Activated B cell treated with CpG ODN at 0.5 μM for 24 hours (primary cell): ENCODE data around the gene INS. TPM values are rescaled to one million over a fixed set of nuclear protein-coding genes. Genes with fewer than 3 reads are reported as not detected.

Experiments used
- ATAC-seq: fragments of 200-7000 bp; cut with Tn5 transposase; one replicate; pipeline ENCODE4 v1.10.0; 2021; ENCODE audit warnings: low read depth, mild to moderate bottlenecking, moderate library complexity
- CTCF ChIA-PET: fragments of 350-600 bp; sonication (Branson Sonifier 250); formaldehyde crosslinking; loops from one replicate; lab custom pipeline; 2021; ENCODE audit warnings: antibody characterized with exemption; lab: Charles Lee
- POLR2A ChIA-PET: fragments of 350-600 bp; sonication (Branson Sonifier 250); formaldehyde crosslinking; loops from one replicate; lab custom pipeline; 2021; ENCODE audit warnings: antibody characterized with exemption; lab: Charles Lee
- DNase-seq: peaks from one replicate; pipeline ENCODE4 v3.0.0; 2022
- H3K27ac Mint-ChIP-seq: one replicate; pipeline ENCODE4 v1.8.0; 2020; ENCODE audit warnings: mixed read lengths
- H3K27me3 Mint-ChIP-seq: one replicate; pipeline ENCODE4 v1.8.0; 2021; ENCODE audit warnings: mixed read lengths
- H3K36me3 Mint-ChIP-seq: one replicate; pipeline ENCODE4 v1.8.0; 2021; ENCODE audit warnings: low read depth, mixed read lengths
- H3K4me1 Mint-ChIP-seq: one replicate; pipeline ENCODE4 v1.8.0; 2021; ENCODE audit warnings: mixed read lengths
- H3K4me3 Mint-ChIP-seq: one replicate; pipeline ENCODE4 v1.8.0; 2020; ENCODE audit warnings: mild to moderate bottlenecking, mixed read lengths
- H3K9me3 Mint-ChIP-seq: one replicate; pipeline ENCODE4 v1.8.0; 2020; ENCODE audit warnings: mixed read lengths
- intact Hi-C: fragments of 100-400 bp; cut with micrococcal nuclease; formaldehyde crosslinking; loops from one replicate; pipeline ENCODE4 v1.15.1; 2024
- total RNA-seq: library from RNA; stranded (reverse); gene quantifications from 2 replicates; pipeline ENCODE4 v1.2.3, GENCODE V29; 2022
- TF ChIP-seq, protein P1 (sequence below): fragments of 200-600 bp; IDR thresholded peaks from one replicate; pipeline ENCODE4 v1.8.0; 2022; ENCODE audit warnings: antibody characterized with exemption, mild to moderate bottlenecking

The INS gene
- total RNA-seq, 1 donor from 2014 or later: not detected

- peaks cover 40% of the 10 kb centered on the region for H3K27me3 Mint-ChIP-seq
- peaks cover 3% of the 10 kb centered on the region for H3K9me3 Mint-ChIP-seq
- no peaks in the 10 kb centered on the region for H3K36me3 Mint-ChIP-seq
- ChIA-PET CTCF (interaction anchor here (1.4 kb wide), 1 partner anchor 17 kb away, joined by 3 read pairs; no protein-coding TSS in a partner anchor), POLR2A (no interaction called here)
- TF ChIP-seq, protein P1, sequence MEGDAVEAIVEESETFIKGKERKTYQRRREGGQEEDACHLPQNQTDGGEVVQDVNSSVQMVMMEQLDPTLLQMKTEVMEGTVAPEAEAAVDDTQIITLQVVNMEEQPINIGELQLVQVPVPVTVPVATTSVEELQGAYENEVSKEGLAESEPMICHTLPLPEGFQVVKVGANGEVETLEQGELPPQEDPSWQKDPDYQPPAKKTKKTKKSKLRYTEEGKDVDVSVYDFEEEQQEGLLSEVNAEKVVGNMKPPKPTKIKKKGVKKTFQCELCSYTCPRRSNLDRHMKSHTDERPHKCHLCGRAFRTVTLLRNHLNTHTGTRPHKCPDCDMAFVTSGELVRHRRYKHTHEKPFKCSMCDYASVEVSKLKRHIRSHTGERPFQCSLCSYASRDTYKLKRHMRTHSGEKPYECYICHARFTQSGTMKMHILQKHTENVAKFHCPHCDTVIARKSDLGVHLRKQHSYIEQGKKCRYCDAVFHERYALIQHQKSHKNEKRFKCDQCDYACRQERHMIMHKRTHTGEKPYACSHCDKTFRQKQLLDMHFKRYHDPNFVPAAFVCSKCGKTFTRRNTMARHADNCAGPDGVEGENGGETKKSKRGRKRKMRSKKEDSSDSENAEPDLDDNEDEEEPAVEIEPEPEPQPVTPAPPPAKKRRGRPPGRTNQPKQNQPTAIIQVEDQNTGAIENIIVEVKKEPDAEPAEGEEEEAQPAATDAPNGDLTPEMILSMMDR: no peak
- H3K27ac Mint-ChIP-seq: no peak overlapping the region
- H3K4me1 Mint-ChIP-seq: peaks cover 10% of the 10 kb centered on the region
- no peak for ATAC-seq
- no peak for DNase-seq
- intact Hi-C loops: loop anchor here (5.0 kb wide), 1 partner anchor 43 kb away; no protein-coding TSS in a partner anchor
- H3K4me3 Mint-ChIP-seq: no peak overlapping the region
These were observed 25.9 kb downstream of the INS start for GRCh38 chr11:2135018-2135569.

DNA sequence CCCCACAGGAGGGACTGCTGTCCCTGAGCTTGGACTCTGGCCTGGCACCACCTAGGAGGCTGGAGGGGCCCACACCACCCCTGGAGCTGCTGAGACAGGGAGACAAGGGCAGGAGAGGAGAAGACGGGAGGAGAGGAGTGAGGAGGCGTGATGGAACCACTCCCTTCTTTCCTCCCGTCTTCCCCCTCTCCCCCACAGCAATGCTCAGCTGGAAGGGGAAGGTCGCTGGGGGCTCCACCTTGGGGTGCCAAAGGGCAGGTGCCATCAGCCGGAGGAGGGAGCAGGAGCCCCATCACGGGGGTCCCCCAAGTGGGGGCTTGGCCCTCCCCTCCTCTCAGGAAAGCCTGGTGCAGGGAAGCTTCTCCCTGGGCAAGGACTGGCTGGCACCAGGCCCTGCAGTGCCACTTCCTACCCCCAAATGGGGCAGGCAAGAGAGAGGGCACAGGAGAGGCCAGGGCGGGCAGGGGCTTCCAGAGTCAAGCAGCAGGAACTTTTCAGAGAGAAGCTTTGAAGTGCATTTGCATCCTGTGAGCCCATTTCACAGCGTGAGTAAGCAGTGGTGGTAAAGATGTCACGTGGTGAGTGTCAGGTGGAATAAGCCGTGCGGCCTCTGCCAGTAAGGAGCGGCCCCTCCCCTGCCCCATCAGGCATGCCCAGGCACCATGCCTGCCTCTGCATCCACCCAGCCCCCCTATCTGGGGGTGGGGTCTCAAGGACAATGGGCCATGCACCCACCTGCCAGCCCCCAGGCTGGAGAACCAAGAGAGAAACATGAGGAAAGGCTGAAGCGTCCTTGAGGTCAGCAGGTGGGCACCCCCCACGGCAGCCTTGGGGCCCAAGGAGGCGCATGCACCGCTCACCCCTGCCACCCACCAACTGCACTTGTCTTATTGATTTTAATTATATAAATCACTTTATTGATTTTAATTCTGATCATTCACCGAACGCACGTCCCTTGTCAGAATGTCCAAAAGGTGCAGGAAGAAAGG is 26.7 kb downstream of the INS start:
- H3K4me1 Mint-ChIP-seq: peaks cover 9% of the 10 kb centered on the region
- intact Hi-C loops: loop anchor here (5.0 kb wide), 1 partner anchor 42 kb away; no protein-coding TSS in a partner anchor
- H3K36me3 Mint-ChIP-seq: no peaks in the 10 kb centered on the region
- H3K27me3 Mint-ChIP-seq: peaks cover 42% of the 10 kb centered on the region
- TF ChIP-seq, protein P1: no peak
- H3K4me3 Mint-ChIP-seq: no peak overlapping the region
- ATAC-seq: no peak
- peaks cover 3% of the 10 kb centered on the region for H3K9me3 Mint-ChIP-seq
- H3K27ac Mint-ChIP-seq: no peak overlapping the region
- DNase-seq: no peak
- CTCF ChIA-PET: no interaction called here
- POLR2A ChIA-PET: no interaction called here

DNA sequence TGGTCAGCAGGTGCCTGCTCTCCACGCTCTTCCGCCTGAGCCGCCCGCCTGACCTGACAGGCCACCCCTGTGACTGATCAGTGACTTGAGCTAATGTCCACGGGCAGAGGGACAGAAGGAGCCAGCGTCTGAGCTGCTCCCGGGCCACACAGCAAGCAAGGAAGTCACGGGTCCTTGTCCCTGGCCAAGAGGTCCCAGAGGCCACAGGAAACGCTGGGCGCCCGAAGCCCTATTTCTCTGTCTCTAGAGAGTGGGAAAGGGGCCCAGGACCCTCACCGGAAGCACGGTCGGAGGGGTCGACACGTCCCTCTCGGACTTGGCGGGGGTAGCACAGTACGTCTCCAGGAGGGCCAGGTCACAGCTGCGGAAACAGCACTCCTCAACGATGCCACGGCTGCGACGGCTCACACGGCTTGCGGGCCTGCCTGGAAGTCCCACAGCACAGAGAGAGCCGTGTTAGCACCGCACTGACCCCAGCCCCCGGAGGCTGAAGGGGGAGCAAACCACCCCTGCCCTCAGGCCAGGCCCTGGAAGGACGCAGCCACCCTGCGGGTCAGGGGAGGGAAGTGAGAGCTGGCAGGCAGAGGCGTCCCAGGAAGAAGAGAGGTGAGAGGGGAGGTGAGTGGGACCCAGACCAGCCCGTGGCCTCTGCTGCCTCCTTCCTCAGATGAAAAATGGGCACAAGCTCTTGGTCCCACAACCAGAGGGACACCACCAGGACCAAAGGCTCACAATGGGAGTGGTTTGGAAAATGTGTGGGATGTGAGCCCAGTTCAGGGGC is 27.6 kb downstream of the INS start:
- DNase-seq (no peak), ATAC-seq (no peak)
- POLR2A ChIA-PET: no interaction called here
- H3K27ac Mint-ChIP-seq: no peak overlapping the region
- TF ChIP-seq, protein P1: no peak
- intact Hi-C loops: no loop called here
- H3K4me1 Mint-ChIP-seq: peaks cover 8% of the 10 kb centered on the region
- no peaks in the 10 kb centered on the region for H3K36me3 Mint-ChIP-seq
- peaks cover 42% of the 10 kb centered on the region for H3K27me3 Mint-ChIP-seq
- CTCF ChIA-PET: no interaction called here
- peaks cover 3% of the 10 kb centered on the region for H3K9me3 Mint-ChIP-seq
- no peak overlapping the region for H3K4me3 Mint-ChIP-seq

GRCh38 chr11:2132874-2133240 is 28.2 kb downstream of the INS start:
- DNase-seq (no peak), ATAC-seq (no peak)
- CTCF ChIA-PET: no interaction called here
- intact Hi-C loops: no loop called here
- Mint-ChIP-seq H3K27ac (no peak overlapping the region), H3K9me3 (peaks cover 3% of the 10 kb centered on the region), H3K4me3 (no peak overlapping the region), H3K36me3 (no peaks in the 10 kb centered on the region), H3K27me3 (peaks cover 40% of the 10 kb centered on the region), H3K4me1 (peaks cover 6% of the 10 kb centered on the region)
- TF ChIP-seq, protein P1: no peak
- POLR2A ChIA-PET: no interaction called here
